HG03571 (cell line): ENCODE measurements around the gene EVI2B.
"Not testable (repeated sequence)": the region's sequence is repeated elsewhere in the genome, so short reads cannot be mapped to it uniquely, and the experiment has no call there.

Experiments used
- ATAC-seq: cut with Tn5 transposase; IDR thresholded peaks from one replicate; pipeline ENCODE4 v1.9.1; 2021; ENCODE audit not compliant: unreplicated experiment

The EVI2B gene

GRCh38 chr17:31272803-31273202, 41.1 kb downstream of the EVI2B start:
- ATAC-seq, result no peak

GRCh38 chr17:31272236-31272635, 41.6 kb downstream of the EVI2B start:
- no peak for ATAC-seq

GRCh38 chr17:31269578-31269983, 44.3 kb downstream of the EVI2B start:
- ATAC-seq, result no peak

- ATAC-seq, result no peak
Measured at GRCh38 chr17:31269036-31269577, 44.7 kb downstream of the EVI2B start.

- ATAC-seq, result no peak
Measured at GRCh38 chr17:31266042-31266441, 47.8 kb downstream of the EVI2B start.

GRCh38 chr17:31262923-31263322, 50.9 kb downstream of the EVI2B start:
- ATAC-seq, result not testable (repeated sequence)

GRCh38 chr17:31261601-31262000, 52.3 kb downstream of the EVI2B start:
- ATAC-seq, result no peak

- no peak for ATAC-seq
Measured at GRCh38 chr17:31260151-31260550, 53.7 kb downstream of the EVI2B start.

- ATAC-seq, result no peak
Measured at GRCh38 chr17:31256936-31257335, 56.9 kb downstream of the EVI2B start.

GRCh38 chr17:31254654-31255053, 59.2 kb downstream of the EVI2B start:
- ATAC-seq, result no peak
